Glutamatergic neuron (in vitro differentiated cells): ENCODE data around the gene LRFN2. TPM values are rescaled to one million over a fixed set of nuclear protein-coding genes. Genes with fewer than 3 reads are reported as not detected.

ENCODE experiments used
- DNase-seq: peaks from one replicate; pipeline ENCODE4 v3.0.0; 2022
- H3K27ac Mint-ChIP-seq: one replicate; pipeline ENCODE4 v1.8.0; 2020; ENCODE audit warnings: mild to moderate bottlenecking, mixed read lengths, inconsistent platforms; ENCODE audit not compliant: unreplicated experiment
- H3K27me3 Mint-ChIP-seq: one replicate; pipeline ENCODE4 v1.8.0; 2020; ENCODE audit warnings: mild to moderate bottlenecking, moderate library complexity, mixed read lengths, inconsistent platforms; ENCODE audit not compliant: unreplicated experiment
- H3K36me3 Mint-ChIP-seq: one replicate; pipeline ENCODE4 v1.8.0; 2020; ENCODE audit warnings: mild to moderate bottlenecking, mixed read lengths, inconsistent platforms; ENCODE audit not compliant: unreplicated experiment
- H3K4me1 Mint-ChIP-seq: one replicate; pipeline ENCODE4 v1.8.0; 2020; ENCODE audit warnings: mild to moderate bottlenecking, low read depth, mixed read lengths, inconsistent platforms; ENCODE audit not compliant: unreplicated experiment
- H3K4me3 Mint-ChIP-seq: one replicate; pipeline ENCODE4 v1.8.0; 2020; ENCODE audit warnings: mild to moderate bottlenecking, mixed read lengths, inconsistent platforms; ENCODE audit not compliant: unreplicated experiment
- H3K9me3 Mint-ChIP-seq: one replicate; pipeline ENCODE4 v1.8.0; 2020; ENCODE audit warnings: mild to moderate bottlenecking, moderate library complexity, mixed read lengths, inconsistent platforms; ENCODE audit not compliant: unreplicated experiment
- total RNA-seq: library from RNA; stranded (reverse); fragmentation: NEBNext Ultra II Directional; extraction: Animal tissue kit (Norgen Biotek cat#: 25700); gene quantifications from one replicate; pipeline ENCODE4 v1.2.1, GENCODE V29; 2021; ENCODE audit not compliant: unreplicated experiment
- TF ChIP-seq, protein P1 (sequence below): fragments of 200-600 bp; sonication (generic); IDR thresholded peaks from one replicate; pipeline ENCODE4 v1.5.0; 2021; ENCODE audit not compliant: partially characterized antibody, unreplicated experiment

Gene LRFN2
- total RNA-seq, 1 donor from 2014 or later: 0.56 TPM

DNA sequence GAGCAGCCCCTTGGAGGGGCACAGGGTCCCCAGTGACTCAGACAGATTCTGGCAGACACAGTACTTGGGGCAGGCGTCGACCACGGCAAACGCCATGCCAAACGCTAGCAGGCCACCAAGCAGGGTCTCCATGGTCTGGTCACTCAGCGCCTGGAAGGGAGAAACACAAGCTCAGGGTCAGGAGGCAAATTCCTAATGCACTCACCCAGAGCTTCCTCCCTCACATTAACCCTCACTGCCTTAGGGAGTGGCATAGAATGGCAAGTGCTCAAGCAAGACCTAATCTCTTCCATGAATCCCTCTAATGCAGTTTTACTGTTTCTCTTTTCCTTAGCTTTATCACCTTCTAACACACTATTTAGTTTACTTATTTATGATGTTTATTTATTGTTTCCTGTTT is 154.2 kb downstream of the LRFN2 start:
- Mint-ChIP-seq H3K4me3 (no peak overlapping the region), H3K27me3 (peaks cover 6% of the 10 kb centered on the region), H3K27ac (no peak overlapping the region), H3K9me3 (peaks cover 6% of the 10 kb centered on the region), H3K4me1 (peaks cover 7% of the 10 kb centered on the region), H3K36me3 (no peaks in the 10 kb centered on the region)
- TF ChIP-seq, protein P1, sequence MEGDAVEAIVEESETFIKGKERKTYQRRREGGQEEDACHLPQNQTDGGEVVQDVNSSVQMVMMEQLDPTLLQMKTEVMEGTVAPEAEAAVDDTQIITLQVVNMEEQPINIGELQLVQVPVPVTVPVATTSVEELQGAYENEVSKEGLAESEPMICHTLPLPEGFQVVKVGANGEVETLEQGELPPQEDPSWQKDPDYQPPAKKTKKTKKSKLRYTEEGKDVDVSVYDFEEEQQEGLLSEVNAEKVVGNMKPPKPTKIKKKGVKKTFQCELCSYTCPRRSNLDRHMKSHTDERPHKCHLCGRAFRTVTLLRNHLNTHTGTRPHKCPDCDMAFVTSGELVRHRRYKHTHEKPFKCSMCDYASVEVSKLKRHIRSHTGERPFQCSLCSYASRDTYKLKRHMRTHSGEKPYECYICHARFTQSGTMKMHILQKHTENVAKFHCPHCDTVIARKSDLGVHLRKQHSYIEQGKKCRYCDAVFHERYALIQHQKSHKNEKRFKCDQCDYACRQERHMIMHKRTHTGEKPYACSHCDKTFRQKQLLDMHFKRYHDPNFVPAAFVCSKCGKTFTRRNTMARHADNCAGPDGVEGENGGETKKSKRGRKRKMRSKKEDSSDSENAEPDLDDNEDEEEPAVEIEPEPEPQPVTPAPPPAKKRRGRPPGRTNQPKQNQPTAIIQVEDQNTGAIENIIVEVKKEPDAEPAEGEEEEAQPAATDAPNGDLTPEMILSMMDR: no peak
- DNase-seq: no peak

DNA sequence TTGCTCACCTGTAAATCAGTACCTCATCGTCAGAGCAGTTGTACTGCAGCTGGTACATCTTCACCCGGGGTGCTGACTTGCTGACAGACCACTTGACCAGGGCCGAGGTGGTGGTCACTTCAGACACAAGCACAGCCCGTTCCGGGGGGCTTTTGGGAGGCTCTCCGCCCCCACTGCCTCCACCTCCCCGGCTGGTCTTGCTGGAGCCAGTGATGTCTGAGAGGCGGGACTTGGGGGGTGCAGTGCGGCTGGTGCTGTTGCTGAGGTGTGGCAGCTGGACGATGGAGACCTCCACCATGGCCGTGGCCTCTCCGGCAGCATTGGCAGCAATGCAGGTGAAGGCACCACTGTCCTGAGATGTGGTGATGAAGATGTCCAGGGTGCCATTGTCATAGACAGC is 155.5 kb downstream of the LRFN2 start:
- H3K9me3 Mint-ChIP-seq: peaks cover 6% of the 10 kb centered on the region
- TF ChIP-seq, protein P1: no peak
- H3K4me1 Mint-ChIP-seq: peaks cover 1% of the 10 kb centered on the region
- no peak overlapping the region for H3K27ac Mint-ChIP-seq
- peaks cover 6% of the 10 kb centered on the region for H3K27me3 Mint-ChIP-seq
- no peak for DNase-seq
- H3K4me3 Mint-ChIP-seq: no peak overlapping the region
- no peaks in the 10 kb centered on the region for H3K36me3 Mint-ChIP-seq

DNA sequence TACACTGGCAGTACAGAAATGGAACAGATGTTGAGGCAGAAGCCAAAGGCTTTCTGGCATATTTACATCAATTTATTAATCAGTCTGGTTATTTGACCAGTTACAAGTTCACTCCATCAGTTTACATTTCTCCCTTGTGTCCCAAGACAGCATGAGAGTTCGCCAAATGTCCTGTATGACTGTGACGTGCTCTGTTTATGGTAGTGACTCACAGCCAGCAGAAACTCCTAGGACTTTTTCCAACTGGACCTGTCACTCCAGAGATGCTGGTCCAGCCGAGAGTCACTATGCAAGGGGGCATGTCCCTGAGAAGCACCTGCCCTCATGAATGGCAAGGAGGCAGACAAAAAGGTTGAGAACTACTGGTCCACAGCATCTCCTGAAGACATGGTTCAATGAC is 160.0 kb downstream of the LRFN2 start:
- H3K4me1 Mint-ChIP-seq: peaks cover 16% of the 10 kb centered on the region
- peaks cover 8% of the 10 kb centered on the region for H3K9me3 Mint-ChIP-seq
- no peak overlapping the region for H3K27ac Mint-ChIP-seq
- DNase-seq: no peak
- no peaks in the 10 kb centered on the region for H3K36me3 Mint-ChIP-seq
- TF ChIP-seq, protein P1: no peak
- H3K27me3 Mint-ChIP-seq: no peaks in the 10 kb centered on the region
- no peak overlapping the region for H3K4me3 Mint-ChIP-seq

DNA sequence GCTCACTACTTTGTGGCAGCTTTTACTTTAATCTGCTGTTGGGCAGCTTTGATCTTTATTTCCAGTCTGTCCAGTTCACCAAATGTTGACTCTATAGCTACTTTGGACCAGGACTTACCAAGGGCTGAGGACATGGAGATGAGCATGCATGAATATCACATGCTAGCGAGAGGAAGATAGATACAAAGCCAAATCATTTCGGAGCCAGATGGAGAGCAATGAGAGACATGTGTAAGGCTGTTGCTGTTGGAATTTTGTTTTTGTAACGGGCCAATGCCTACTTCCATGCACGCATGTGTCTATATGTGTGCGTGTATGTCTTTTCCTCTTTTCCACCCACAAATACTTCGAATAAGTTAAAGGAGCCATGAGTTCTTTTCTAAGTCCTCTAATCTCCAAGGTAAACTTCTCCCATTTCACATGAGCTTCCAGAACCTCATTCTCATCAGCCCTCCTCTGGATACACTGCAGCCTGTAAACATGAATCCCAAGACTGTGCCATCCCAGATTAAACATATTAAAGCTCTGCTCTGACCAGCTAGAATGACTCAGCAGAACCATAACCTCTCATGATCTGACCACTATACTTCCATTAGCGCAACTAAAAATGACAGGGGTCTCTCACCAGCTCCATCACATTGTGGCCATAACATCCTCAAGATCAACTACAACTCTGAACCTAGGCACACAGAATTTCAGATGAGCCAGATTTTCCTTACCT is 160.7 kb downstream of the LRFN2 start:
- H3K4me3 Mint-ChIP-seq: no peak overlapping the region
- no peaks in the 10 kb centered on the region for H3K36me3 Mint-ChIP-seq
- no peaks in the 10 kb centered on the region for H3K27me3 Mint-ChIP-seq
- no peak overlapping the region for H3K27ac Mint-ChIP-seq
- no peak for DNase-seq
- TF ChIP-seq, protein P1: no peak
- H3K9me3 Mint-ChIP-seq: peaks cover 8% of the 10 kb centered on the region
- peaks cover 16% of the 10 kb centered on the region for H3K4me1 Mint-ChIP-seq

DNA sequence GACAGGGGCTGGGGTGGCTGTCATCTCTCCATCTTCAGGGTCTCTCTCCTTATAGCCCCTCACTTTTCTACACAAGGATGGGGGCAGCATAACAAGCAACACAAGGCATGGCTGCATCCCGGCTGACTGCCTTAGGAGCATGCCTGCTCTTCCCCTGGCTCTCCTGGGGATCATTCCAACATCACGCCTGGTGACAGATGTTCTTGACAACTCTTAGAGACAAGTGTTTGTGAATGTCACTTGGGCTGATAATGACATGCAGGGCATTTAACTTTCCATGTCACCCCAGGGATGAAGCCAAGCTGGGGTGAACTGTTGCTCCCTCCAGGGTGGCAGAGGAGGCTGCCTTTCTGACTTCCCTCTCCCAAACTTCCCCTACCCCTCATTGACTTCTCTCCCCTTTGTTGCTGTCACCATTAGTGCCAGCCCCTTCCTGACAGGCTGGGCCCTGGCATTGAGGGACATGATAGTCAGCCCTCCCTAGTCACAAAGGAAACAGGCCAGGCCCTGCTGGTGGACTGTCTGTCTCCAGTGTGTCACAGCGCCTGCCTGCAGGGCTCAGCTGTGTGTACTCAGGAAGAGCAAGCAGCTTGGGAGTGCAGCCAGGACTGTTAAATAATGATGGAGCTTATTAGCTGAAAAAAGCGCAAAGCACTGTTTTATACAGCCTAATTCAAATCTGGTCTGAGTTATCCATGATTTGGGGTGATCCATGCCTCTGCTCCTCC is 161.8 kb downstream of the LRFN2 start:
- H3K9me3 Mint-ChIP-seq: peaks cover 4% of the 10 kb centered on the region
- H3K27ac Mint-ChIP-seq: peak overlapping the region; percentile 86
- peak overlapping the region; percentile 53 for H3K4me3 Mint-ChIP-seq
- no peaks in the 10 kb centered on the region for H3K36me3 Mint-ChIP-seq
- TF ChIP-seq, protein P1: no peak
- H3K27me3 Mint-ChIP-seq: peaks cover 3% of the 10 kb centered on the region
- H3K4me1 Mint-ChIP-seq: peaks cover 16% of the 10 kb centered on the region
- DNase-seq: peak; percentile 56
